Uterus (tissue), 2 donors: Measurements from ENCODE around the gene CCDC61.

Source experiments
- POLR2A ChIP-seq, 2 donors: fragments of 450-650 bp; IDR thresholded peaks; one replicate each; pipeline ENCODE4 v1.6.1; 2016; ENCODE audit warnings: antibody characterized with exemption in 2 of 2, mild to moderate bottlenecking in 1 of 2, moderate library complexity in 1 of 2
- TF ChIP-seq, protein P1 (sequence below), 4 experiments: fragments of 200-600 bp in 2 of 4; fragments of 450-650 bp in 2 of 4; sonication (generic) in 2 of 4; IDR thresholded peaks; one replicate each; pipeline ENCODE4 v1.5.1; 2016 to 2019; ENCODE audit warnings: antibody characterized with exemption in 4 of 4, mild to moderate bottlenecking in 2 of 4, moderate library complexity in 1 of 4

DNA sequence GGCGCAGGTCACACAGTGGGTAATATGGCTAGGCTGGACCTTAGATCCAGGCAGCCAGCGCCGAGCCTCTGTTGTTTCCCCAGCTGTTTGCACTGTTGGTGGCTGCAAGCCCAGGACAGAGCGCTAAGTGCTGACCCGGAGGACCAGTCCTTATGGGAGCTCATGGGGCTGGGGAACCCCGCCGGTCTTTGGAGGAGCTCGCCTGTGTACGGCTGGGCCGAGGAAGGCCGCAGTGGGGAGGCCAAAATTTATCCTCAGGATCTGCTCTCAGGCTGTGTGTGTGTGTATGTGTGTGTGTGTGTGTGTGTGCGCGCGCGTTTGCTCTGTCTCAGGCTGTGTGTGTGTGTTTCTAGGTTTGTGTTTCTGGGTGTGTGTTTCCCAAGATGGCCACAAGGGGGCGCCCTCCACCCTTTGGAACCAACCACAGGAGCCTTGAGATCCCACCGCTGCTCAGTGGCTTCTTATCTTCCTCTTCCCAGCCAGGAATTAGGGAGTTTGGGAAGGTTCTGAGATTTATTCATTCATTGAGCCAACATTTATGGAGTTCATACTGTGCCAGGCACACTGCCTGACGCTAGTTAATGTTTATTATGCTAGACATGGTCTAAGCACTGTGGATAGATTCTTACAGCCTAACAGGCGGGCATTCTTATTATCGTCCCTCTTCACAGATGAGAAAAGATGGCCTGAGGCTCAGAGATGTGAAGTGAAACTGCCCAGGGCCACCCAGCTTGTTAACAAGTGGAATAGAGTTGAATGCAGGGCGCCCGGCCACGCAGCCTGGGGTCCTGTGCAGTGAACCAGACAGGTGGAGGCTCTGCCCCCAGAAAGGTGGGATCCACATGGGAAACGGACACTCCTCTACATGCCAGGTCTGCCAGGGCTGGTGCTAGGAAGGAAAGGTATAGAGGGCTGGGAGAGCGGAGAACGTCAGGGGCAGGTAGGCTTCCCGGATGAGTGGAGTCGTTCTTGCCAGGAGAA lies 14.6 kb downstream of the CCDC61 start:
- no peak for TF ChIP-seq POLR2A (IDR thresholded peaks at IDR 0.05)
- TF ChIP-seq, protein P1, sequence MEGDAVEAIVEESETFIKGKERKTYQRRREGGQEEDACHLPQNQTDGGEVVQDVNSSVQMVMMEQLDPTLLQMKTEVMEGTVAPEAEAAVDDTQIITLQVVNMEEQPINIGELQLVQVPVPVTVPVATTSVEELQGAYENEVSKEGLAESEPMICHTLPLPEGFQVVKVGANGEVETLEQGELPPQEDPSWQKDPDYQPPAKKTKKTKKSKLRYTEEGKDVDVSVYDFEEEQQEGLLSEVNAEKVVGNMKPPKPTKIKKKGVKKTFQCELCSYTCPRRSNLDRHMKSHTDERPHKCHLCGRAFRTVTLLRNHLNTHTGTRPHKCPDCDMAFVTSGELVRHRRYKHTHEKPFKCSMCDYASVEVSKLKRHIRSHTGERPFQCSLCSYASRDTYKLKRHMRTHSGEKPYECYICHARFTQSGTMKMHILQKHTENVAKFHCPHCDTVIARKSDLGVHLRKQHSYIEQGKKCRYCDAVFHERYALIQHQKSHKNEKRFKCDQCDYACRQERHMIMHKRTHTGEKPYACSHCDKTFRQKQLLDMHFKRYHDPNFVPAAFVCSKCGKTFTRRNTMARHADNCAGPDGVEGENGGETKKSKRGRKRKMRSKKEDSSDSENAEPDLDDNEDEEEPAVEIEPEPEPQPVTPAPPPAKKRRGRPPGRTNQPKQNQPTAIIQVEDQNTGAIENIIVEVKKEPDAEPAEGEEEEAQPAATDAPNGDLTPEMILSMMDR (IDR thresholded peaks at IDR 0.05), result peak; percentile 64 to 82 (median 73)
